ENCODE data around the gene STX18.
A peak's percentile ranks its signal among the peaks of the same experiment; 100 is the strongest.

Gene STX18

GRCh38 chr4:4532371-4533154 is 9.3 kb downstream of the STX18 start:
- Histone ChIP-seq H3K79me2 (ENCODE audit: control insufficient read depth, insufficient read depth, low read length, poor library complexity) (no peaks in the 10 kb centered on the region), H3K4me2 (ENCODE audit: low read length) (no peak overlapping the region), H3K27ac (ENCODE audit: low read depth, low read length) (no peak overlapping the region), H3K4me1 (ENCODE audit: control insufficient read depth in 1 of 2, insufficient read depth in 2 of 2, low read length in 2 of 2) (no peaks in the 10 kb centered on the region), H3K4me3 (ENCODE audit: low read depth, low read length) (no peak overlapping the region), H2BK12ac (ENCODE audit: low read length) (no peak overlapping the region), H4K91ac (ENCODE audit: low read depth, low read length) (no peak overlapping the region), H3K27me3 (ENCODE audit: insufficient read depth, low read length) (no peaks in the 10 kb centered on the region), H3K14ac (ENCODE audit: low read length) (no peak overlapping the region), H3K9me3 (ENCODE audit: insufficient read depth, low read depth, low read length) (no peaks in the 10 kb centered on the region), H3K4ac (ENCODE audit: low read depth, low read length) (no peak overlapping the region), H4K8ac (ENCODE audit: low read depth, low read length) (no peak overlapping the region), H2BK5ac (ENCODE audit: low read depth, low read length, poor library complexity) (no peak overlapping the region), H2AK5ac (ENCODE audit: low read length) (no peak overlapping the region), H2AFZ (ENCODE audit: insufficient read depth, low read length, poor library complexity) (no peak overlapping the region), H2BK120ac (ENCODE audit: insufficient read depth, low read length, poor library complexity) (no peak overlapping the region), H3K23ac (ENCODE audit: low read length) (no peak overlapping the region), H3K9ac (ENCODE audit: low read length) (no peak overlapping the region), H3K18ac (ENCODE audit: low read length) (no peak overlapping the region), H4K12ac (ENCODE audit: low read depth, low read length) (no peak overlapping the region), H3K36me3 (ENCODE audit: control insufficient read depth in 1 of 2, insufficient read depth in 2 of 2, low read length in 2 of 2) (peaks cover 0 to 1% of the 10 kb centered on the region in 2 experiments), H3K79me1 (ENCODE audit: low read length) (no peaks in the 10 kb centered on the region)
- DNase-seq, result no peak
- no CpG with 5 or more reads among the region's 3 CpGs for WGBS (ENCODE audit: extremely low coverage, insufficient coverage, insufficient read length)

- Histone ChIP-seq H3K23ac (ENCODE audit: low read length) (no peak overlapping the region), H3K18ac (ENCODE audit: low read length) (no peak overlapping the region), H3K4me2 (ENCODE audit: low read length) (no peak overlapping the region), H3K14ac (ENCODE audit: low read length) (no peak overlapping the region), H3K79me2 (ENCODE audit: control insufficient read depth, insufficient read depth, low read length, poor library complexity) (no peaks in the 10 kb centered on the region), H2AK5ac (ENCODE audit: low read length) (no peak overlapping the region), H3K27me3 (ENCODE audit: insufficient read depth, low read length) (no peaks in the 10 kb centered on the region), H3K4me1 (ENCODE audit: control insufficient read depth in 1 of 2, insufficient read depth in 2 of 2, low read length in 2 of 2) (no peaks in the 10 kb centered on the region), H2BK12ac (ENCODE audit: low read length) (no peak overlapping the region), H4K8ac (ENCODE audit: low read depth, low read length) (no peak overlapping the region), H3K9ac (ENCODE audit: low read length) (no peak overlapping the region), H4K12ac (ENCODE audit: low read depth, low read length) (no peak overlapping the region), H2BK120ac (ENCODE audit: insufficient read depth, low read length, poor library complexity) (no peak overlapping the region), H2AFZ (ENCODE audit: insufficient read depth, low read length, poor library complexity) (no peak overlapping the region), H3K9me3 (ENCODE audit: insufficient read depth, low read depth, low read length) (no peaks in the 10 kb centered on the region), H3K36me3 (ENCODE audit: control insufficient read depth in 1 of 2, insufficient read depth in 2 of 2, low read length in 2 of 2) (peaks cover 0 to 1% of the 10 kb centered on the region in 2 experiments), H3K27ac (ENCODE audit: low read depth, low read length) (no peak overlapping the region), H3K79me1 (ENCODE audit: low read length) (no peaks in the 10 kb centered on the region), H3K4ac (ENCODE audit: low read depth, low read length) (no peak overlapping the region), H3K4me3 (ENCODE audit: low read depth, low read length) (no peak overlapping the region), H4K91ac (ENCODE audit: low read depth, low read length) (no peak overlapping the region), H2BK5ac (ENCODE audit: low read depth, low read length, poor library complexity) (no peak overlapping the region)
- DNase-seq, result peak in 1 of 2 donors; percentile 49
- WGBS (ENCODE audit: extremely low coverage, insufficient coverage, insufficient read length), result no CpG with 5 or more reads among the region's 5 CpGs
Observed at GRCh38 chr4:4529392-4529791, 12.5 kb downstream of the STX18 start.

- no peak overlapping the region for H3K4me2 ChIP-seq (ENCODE audit: low read length)
- peaks cover 0 to 1% of the 10 kb centered on the region in 2 experiments for H3K36me3 ChIP-seq (ENCODE audit: control insufficient read depth in 1 of 2, insufficient read depth in 2 of 2, low read length in 2 of 2)
- H2BK5ac ChIP-seq (ENCODE audit: low read depth, low read length, poor library complexity), result no peak overlapping the region
- no peak overlapping the region for H2AFZ ChIP-seq (ENCODE audit: insufficient read depth, low read length, poor library complexity)
- H3K27me3 ChIP-seq (ENCODE audit: insufficient read depth, low read length), result no peaks in the 10 kb centered on the region
- H4K12ac ChIP-seq (ENCODE audit: low read depth, low read length), result no peak overlapping the region
- H3K18ac ChIP-seq (ENCODE audit: low read length), result no peak overlapping the region
- H3K9me3 ChIP-seq (ENCODE audit: insufficient read depth, low read depth, low read length), result no peaks in the 10 kb centered on the region
- no peak overlapping the region for H3K4ac ChIP-seq (ENCODE audit: low read depth, low read length)
- peak; percentile 46 to 83 for DNase-seq
- no CpG with 5 or more reads among the region's 6 CpGs for WGBS (ENCODE audit: extremely low coverage, insufficient coverage, insufficient read length)
- no peak overlapping the region for H2AK5ac ChIP-seq (ENCODE audit: low read length)
- H3K23ac ChIP-seq (ENCODE audit: low read length), result no peak overlapping the region
- no peaks in the 10 kb centered on the region for H3K4me1 ChIP-seq (ENCODE audit: control insufficient read depth in 1 of 2, insufficient read depth in 2 of 2, low read length in 2 of 2)
- no peak overlapping the region for H2BK12ac ChIP-seq (ENCODE audit: low read length)
- no peaks in the 10 kb centered on the region for H3K79me2 ChIP-seq (ENCODE audit: control insufficient read depth, insufficient read depth, low read length, poor library complexity)
- no peaks in the 10 kb centered on the region for H3K79me1 ChIP-seq (ENCODE audit: low read length)
- H3K14ac ChIP-seq (ENCODE audit: low read length), result no peak overlapping the region
- no peak overlapping the region for H3K4me3 ChIP-seq (ENCODE audit: low read depth, low read length)
- no peak overlapping the region for H4K91ac ChIP-seq (ENCODE audit: low read depth, low read length)
- H3K9ac ChIP-seq (ENCODE audit: low read length), result no peak overlapping the region
- no peak overlapping the region for H2BK120ac ChIP-seq (ENCODE audit: insufficient read depth, low read length, poor library complexity)
- H4K8ac ChIP-seq (ENCODE audit: low read depth, low read length), result no peak overlapping the region
- H3K27ac ChIP-seq (ENCODE audit: low read depth, low read length), result no peak overlapping the region
Observed at GRCh38 chr4:4526401-4526800, 15.4 kb downstream of the STX18 start.

- no peak overlapping the region for H2AK5ac ChIP-seq (ENCODE audit: low read length)
- no peak overlapping the region for H2AFZ ChIP-seq (ENCODE audit: insufficient read depth, low read length, poor library complexity)
- H3K14ac ChIP-seq (ENCODE audit: low read length), result no peak overlapping the region
- H3K23ac ChIP-seq (ENCODE audit: low read length), result no peak overlapping the region
- no peak overlapping the region for H3K4me3 ChIP-seq (ENCODE audit: low read depth, low read length)
- H4K12ac ChIP-seq (ENCODE audit: low read depth, low read length), result no peak overlapping the region
- H2BK120ac ChIP-seq (ENCODE audit: insufficient read depth, low read length, poor library complexity), result no peak overlapping the region
- no peak overlapping the region for H3K4me2 ChIP-seq (ENCODE audit: low read length)
- no peak for DNase-seq
- no peaks in the 10 kb centered on the region for H3K4me1 ChIP-seq (ENCODE audit: control insufficient read depth in 1 of 2, insufficient read depth in 2 of 2, low read length in 2 of 2)
- peaks cover 0 to 1% of the 10 kb centered on the region in 2 experiments for H3K36me3 ChIP-seq (ENCODE audit: control insufficient read depth in 1 of 2, insufficient read depth in 2 of 2, low read length in 2 of 2)
- no peak overlapping the region for H2BK5ac ChIP-seq (ENCODE audit: low read depth, low read length, poor library complexity)
- no peaks in the 10 kb centered on the region for H3K9me3 ChIP-seq (ENCODE audit: insufficient read depth, low read depth, low read length)
- H4K91ac ChIP-seq (ENCODE audit: low read depth, low read length), result no peak overlapping the region
- no CpG with 5 or more reads among the region's 4 CpGs for WGBS (ENCODE audit: extremely low coverage, insufficient coverage, insufficient read length)
- H3K9ac ChIP-seq (ENCODE audit: low read length), result peak overlapping the region; percentile 68
- H3K79me2 ChIP-seq (ENCODE audit: control insufficient read depth, insufficient read depth, low read length, poor library complexity), result no peaks in the 10 kb centered on the region
- H3K27me3 ChIP-seq (ENCODE audit: insufficient read depth, low read length), result no peaks in the 10 kb centered on the region
- no peak overlapping the region for H3K27ac ChIP-seq (ENCODE audit: low read depth, low read length)
- H3K4ac ChIP-seq (ENCODE audit: low read depth, low read length), result no peak overlapping the region
- no peak overlapping the region for H3K18ac ChIP-seq (ENCODE audit: low read length)
- H4K8ac ChIP-seq (ENCODE audit: low read depth, low read length), result no peak overlapping the region
- no peaks in the 10 kb centered on the region for H3K79me1 ChIP-seq (ENCODE audit: low read length)
- H2BK12ac ChIP-seq (ENCODE audit: low read length), result no peak overlapping the region
Observed at GRCh38 chr4:4524364-4524763, 17.5 kb downstream of the STX18 start.

All from trophoblast cell (in vitro differentiated cells and primary cell).